CD4-positive, alpha-beta T cell (primary cell): ENCODE measurements around the gene FN3K. TPM values are rescaled to one million over a fixed set of nuclear protein-coding genes. Genes with fewer than 3 reads are reported as not detected.

Experiments
- ATAC-seq: fragments of 200-7000 bp; cut with Tn5 transposase; one replicate; pipeline ENCODE4 v1.10.0; 2022; ENCODE audit warnings: mild to moderate bottlenecking; ENCODE audit not compliant: poor library complexity
- CTCF ChIA-PET: fragments of 350-600 bp; sonication (Branson Sonifier 250); formaldehyde crosslinking; loops from one replicate; lab custom pipeline; 2021; ENCODE audit warnings: antibody characterized with exemption, inconsistent platforms; lab: Charles Lee
- POLR2A ChIA-PET: fragments of 350-600 bp; sonication (Branson Sonifier 250); formaldehyde crosslinking; loops from one replicate; lab custom pipeline; 2021; ENCODE audit warnings: antibody characterized with exemption, inconsistent platforms; lab: Charles Lee
- DNase-seq, 14 experiments: peaks; one replicate each; pipeline ENCODE4 v3.0.0-alpha.2; 2013 to 2020; ENCODE audit warnings: mixed read lengths in 2 of 14
- H3K27ac ChIP-seq, 2 donors: one replicate each; pipeline versions ENCODE4 v1.5.1 to v1.7.0; 2013; ENCODE audit warnings: low read length in 2 of 2, low read depth in 1 of 2, mild to moderate bottlenecking in 1 of 2
- H3K27me3 ChIP-seq, 2 experiments: 1 replicate in 1 of 2; 2 replicates in 1 of 2; pipeline versions ENCODE4 v1.6.1 to v1.7.0; 2013; ENCODE audit warnings: low read length in 2 of 2, control low read depth in 1 of 2, mild to moderate bottlenecking in 1 of 2, moderate library complexity in 1 of 2; ENCODE audit not compliant: insufficient read depth in 2 of 2, control insufficient read depth in 1 of 2
- H3K36me3 ChIP-seq: one replicate; pipeline ENCODE4 v1.6.1; 2013; ENCODE audit warnings: low read length, control low read depth; ENCODE audit not compliant: insufficient read depth
- H3K4me1 ChIP-seq: one replicate; pipeline ENCODE4 v1.6.1; 2013; ENCODE audit warnings: low read length, control low read depth; ENCODE audit not compliant: insufficient read depth
- H3K4me3 ChIP-seq: one replicate; pipeline ENCODE4 v1.5.1; 2013; ENCODE audit warnings: mild to moderate bottlenecking, low read length, moderate library complexity
- H3K9me3 ChIP-seq, 2 experiments: 1 replicate in 1 of 2; 2 replicates in 1 of 2; pipeline versions ENCODE4 v1.6.1 to v1.7.0; 2013; ENCODE audit warnings: low read length in 2 of 2, mild to moderate bottlenecking in 2 of 2, control low read depth in 1 of 2, moderate library complexity in 1 of 2; ENCODE audit not compliant: control insufficient read depth in 1 of 2, insufficient read depth in 1 of 2
- H3K27ac Mint-ChIP-seq: one replicate; pipeline ENCODE4 v1.8.0; 2020; ENCODE audit warnings: mixed read lengths
- H3K27me3 Mint-ChIP-seq: one replicate; pipeline ENCODE4 v1.8.0; 2021; ENCODE audit warnings: mixed read lengths
- H3K36me3 Mint-ChIP-seq: one replicate; pipeline ENCODE4 v1.8.0; 2021; ENCODE audit warnings: low read depth, mixed read lengths
- H3K4me1 Mint-ChIP-seq: one replicate; pipeline ENCODE4 v1.8.0; 2021; ENCODE audit warnings: low read depth, mixed read lengths
- H3K4me3 Mint-ChIP-seq: one replicate; pipeline ENCODE4 v1.8.0; 2020; ENCODE audit warnings: mild to moderate bottlenecking, mixed read lengths
- H3K9me3 Mint-ChIP-seq: one replicate; pipeline ENCODE4 v1.8.0; 2020; ENCODE audit warnings: mixed read lengths
- CTCF ChIP-seq: fragments of 200-600 bp; IDR thresholded peaks from one replicate; pipeline ENCODE4 v1.8.0; 2022; ENCODE audit warnings: antibody characterized with exemption, mild to moderate bottlenecking
- intact Hi-C, 2 experiments: fragments of 100-400 bp; cut with DNase I in 1 of 2; cut with micrococcal nuclease in 1 of 2; formaldehyde crosslinking; loops; one replicate each; pipeline versions ENCODE4 v1.15.1 to v1.9.0; 2023 to 2025; cut with DNase I, micrococcal nuclease
- total RNA-seq, 174 experiments: library from RNA in 2 of 174; stranded (reverse) in 2 of 174; gene quantifications; one replicate each; pipeline ENCODE4 v1.2.3 and lab custom pipeline; 2021 to 2026

The FN3K gene
- total RNA-seq, 2 experiments from 2014 or later, result 4.2 to 4.9 TPM

DNA sequence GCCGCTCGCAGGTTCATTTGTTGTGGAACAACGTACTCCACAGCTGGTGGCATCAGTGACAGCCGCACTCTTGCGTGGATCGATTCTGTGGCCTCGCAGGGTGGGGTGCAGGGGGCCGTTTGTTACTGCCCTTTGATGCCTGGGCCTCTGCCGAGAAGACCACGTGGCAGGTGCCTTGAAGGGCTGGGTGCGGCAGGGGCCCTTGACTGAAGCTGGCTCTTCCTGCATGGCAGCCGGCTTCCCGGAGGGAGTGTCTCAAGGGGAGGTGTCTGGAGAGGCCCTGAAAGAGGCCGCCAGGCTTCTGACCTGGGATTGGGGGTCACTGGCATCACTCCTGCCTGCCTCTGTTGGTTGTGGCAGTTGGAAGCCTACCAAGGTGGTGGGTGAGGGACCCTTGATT, 60.2 kb downstream of the FN3K start:
- H3K4me1 Mint-ChIP-seq, result no peaks in the 10 kb centered on the region
- Histone ChIP-seq H3K27ac (no peak overlapping the region), H3K4me3 (no peak overlapping the region), H3K4me1 (no peaks in the 10 kb centered on the region), H3K27me3 (no peaks in the 10 kb centered on the region), H3K9me3 (no peaks in the 10 kb centered on the region), H3K36me3 (peaks cover 11% of the 10 kb centered on the region)
- DNase-seq (no peak), ATAC-seq (no peak)
- ChIA-PET POLR2A (no interaction called here), CTCF (no interaction called here)
- H3K36me3 Mint-ChIP-seq, result peaks cover 37% of the 10 kb centered on the region
- H3K9me3 Mint-ChIP-seq, result no peaks in the 10 kb centered on the region
- intact Hi-C loops, result no loop called here
- H3K27me3 Mint-ChIP-seq, result no peaks in the 10 kb centered on the region
- no peak overlapping the region for H3K4me3 Mint-ChIP-seq
- TF ChIP-seq CTCF, result no peak
- H3K27ac Mint-ChIP-seq, result no peak overlapping the region

DNA sequence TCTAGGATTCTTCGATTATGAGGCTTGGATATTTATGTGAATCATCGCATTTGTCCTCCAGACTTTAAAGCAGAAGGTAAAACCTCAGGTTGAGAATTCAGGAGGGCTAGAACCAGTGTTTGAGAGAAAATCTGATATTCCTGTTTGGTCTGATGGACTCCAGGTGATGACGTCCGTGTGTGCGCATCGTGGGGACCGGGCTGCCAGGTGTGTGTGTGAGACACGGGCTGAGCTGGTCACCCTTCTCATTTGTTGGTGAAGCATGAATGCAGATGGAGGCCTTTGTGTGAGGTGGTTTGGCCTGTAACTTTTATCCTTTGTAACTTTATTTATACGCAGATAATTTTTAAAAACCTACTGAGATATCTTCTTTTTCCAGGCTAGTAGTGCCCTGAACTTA, 61.6 kb downstream of the FN3K start:
- Mint-ChIP-seq H3K27ac (no peak overlapping the region), H3K4me1 (no peaks in the 10 kb centered on the region), H3K27me3 (no peaks in the 10 kb centered on the region), H3K4me3 (no peak overlapping the region), H3K36me3 (peaks cover 45% of the 10 kb centered on the region), H3K9me3 (no peaks in the 10 kb centered on the region)
- no peaks in the 10 kb centered on the region for H3K4me1 ChIP-seq
- no peak overlapping the region for H3K27ac ChIP-seq
- no peak overlapping the region for H3K4me3 ChIP-seq
- intact Hi-C loops, result no loop called here
- ATAC-seq (no peak), DNase-seq (no peak)
- H3K9me3 ChIP-seq, result no peaks in the 10 kb centered on the region
- TF ChIP-seq CTCF, result no peak
- no peaks in the 10 kb centered on the region for H3K27me3 ChIP-seq
- ChIA-PET CTCF (no interaction called here), POLR2A (no interaction called here)
- H3K36me3 ChIP-seq, result peaks cover 17% of the 10 kb centered on the region

DNA sequence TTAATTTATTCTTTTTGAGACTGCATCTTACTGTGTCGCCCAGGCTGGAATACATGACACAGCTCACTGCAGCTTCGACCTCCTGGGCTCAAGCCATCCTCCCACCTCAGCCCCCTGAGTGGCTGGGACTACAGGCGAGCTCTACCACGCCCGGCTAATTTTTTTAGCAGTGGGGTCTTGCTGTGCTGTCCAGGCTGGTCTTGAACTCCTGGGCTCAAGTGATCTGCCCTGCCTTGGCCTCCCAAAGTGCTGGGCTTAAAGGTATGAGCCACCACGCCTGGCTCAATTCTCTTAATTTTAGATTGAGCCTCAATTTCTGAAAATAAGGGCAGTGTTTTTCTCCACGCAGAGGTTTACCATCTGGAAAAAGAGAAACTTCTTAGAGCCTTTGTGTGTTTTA, 63.3 kb downstream of the FN3K start:
- Mint-ChIP-seq H3K9me3 (no peaks in the 10 kb centered on the region), H3K27me3 (no peaks in the 10 kb centered on the region), H3K27ac (no peak overlapping the region), H3K4me3 (no peak overlapping the region), H3K36me3 (peaks cover 45% of the 10 kb centered on the region), H3K4me1 (no peaks in the 10 kb centered on the region)
- no peak overlapping the region for H3K4me3 ChIP-seq
- TF ChIP-seq CTCF, result no peak
- ChIA-PET CTCF (no interaction called here), POLR2A (no interaction called here)
- peaks cover 17% of the 10 kb centered on the region for H3K36me3 ChIP-seq
- DNase-seq (no peak), ATAC-seq (no peak)
- no peaks in the 10 kb centered on the region for H3K27me3 ChIP-seq
- H3K4me1 ChIP-seq, result no peaks in the 10 kb centered on the region
- intact Hi-C loops, result no loop called here
- H3K27ac ChIP-seq, result no peak overlapping the region
- no peaks in the 10 kb centered on the region for H3K9me3 ChIP-seq
